Measurements from ENCODE around the gene SLC25A6. TPM values are rescaled to one million over a fixed set of nuclear protein-coding genes. Genes with fewer than 3 reads are reported as not detected.
"Not testable (repeated sequence)": the region's sequence is repeated elsewhere in the genome, so short reads cannot be mapped to it uniquely, and the experiment has no call there.

Gene SLC25A6
- total RNA-seq, 1 donor = 311 TPM

- no peak for DNase-seq (ENCODE audit: low read depth)
- no peak for TF ChIP-seq CTCF (IDR thresholded peaks at IDR 0.05; ENCODE audit: insufficient read depth, low read length)
Observed at GRCh38 chrX:1384658-1385252, 7.2 kb downstream of the SLC25A6 start.

GRCh38 chrX:1380672-1381233 is 11.2 kb downstream of the SLC25A6 start:
- TF ChIP-seq CTCF (IDR thresholded peaks at IDR 0.05; ENCODE audit: insufficient read depth, low read length) = no peak
- no peak for DNase-seq (ENCODE audit: low read depth)
- H3K4me3 ChIP-seq (ENCODE audit: low read depth, low read length) = no peak overlapping the region

More at GRCh38 chrX:1384658-1385252, 7.2 kb downstream of the SLC25A6 start:
- H3K4me3 ChIP-seq (ENCODE audit: low read depth, low read length) = no peak overlapping the region

GRCh38 chrX:1378306-1378759 is 13.6 kb downstream of the SLC25A6 start:
- DNase-seq (ENCODE audit: low read depth) = no peak
- H3K4me3 ChIP-seq (ENCODE audit: low read depth, low read length) = no peak overlapping the region
- TF ChIP-seq CTCF (IDR thresholded peaks at IDR 0.05; ENCODE audit: insufficient read depth, low read length) = no peak

- no peak for TF ChIP-seq CTCF (IDR thresholded peaks at IDR 0.05; ENCODE audit: insufficient read depth, low read length)
- no peak overlapping the region for H3K4me3 ChIP-seq (ENCODE audit: low read depth, low read length)
- no peak for DNase-seq (ENCODE audit: low read depth)
Observed at GRCh38 chrX:1368385-1368698, 23.6 kb downstream of the SLC25A6 start.

GRCh38 chrX:1366363-1366762 is 25.6 kb downstream of the SLC25A6 start:
- not testable (repeated sequence) for H3K4me3 ChIP-seq (ENCODE audit: low read depth, low read length); DNase-seq (ENCODE audit: low read depth)

GRCh38 chrX:1361910-1362309 is 30.0 kb downstream of the SLC25A6 start:
- no peak for TF ChIP-seq CTCF (IDR thresholded peaks at IDR 0.05; ENCODE audit: insufficient read depth, low read length)
- H3K4me3 ChIP-seq (ENCODE audit: low read depth, low read length) = no peak overlapping the region
- no peak for DNase-seq (ENCODE audit: low read depth)

- DNase-seq (ENCODE audit: low read depth) = no peak
- TF ChIP-seq CTCF (IDR thresholded peaks at IDR 0.05; ENCODE audit: insufficient read depth, low read length) = no peak
- no peak overlapping the region for H3K4me3 ChIP-seq (ENCODE audit: low read depth, low read length)
Observed at GRCh38 chrX:1361275-1361674, 30.6 kb downstream of the SLC25A6 start.

Data from fibroblast of the aortic adventitia (primary cell).